RKO (cell line): ENCODE data around the gene PTPRK.
A peak's percentile ranks its signal among the peaks of the same experiment; 100 is the strongest.
"Not testable (repeated sequence)": the region's sequence is repeated elsewhere in the genome, so short reads cannot be mapped to it uniquely, and the experiment has no call there.

ENCODE experiments used
- DNase-seq: peaks from one replicate; pipeline ENCODE4 v3.0.0-alpha.2; 2016; ENCODE audit warnings: low spot score

The PTPRK gene

GRCh38 chr6:128439627-128440026 lies 80.8 kb downstream of the PTPRK start:
- no peak for DNase-seq

GRCh38 chr6:128438393-128438792 lies 82.0 kb downstream of the PTPRK start:
- no peak for DNase-seq

DNA sequence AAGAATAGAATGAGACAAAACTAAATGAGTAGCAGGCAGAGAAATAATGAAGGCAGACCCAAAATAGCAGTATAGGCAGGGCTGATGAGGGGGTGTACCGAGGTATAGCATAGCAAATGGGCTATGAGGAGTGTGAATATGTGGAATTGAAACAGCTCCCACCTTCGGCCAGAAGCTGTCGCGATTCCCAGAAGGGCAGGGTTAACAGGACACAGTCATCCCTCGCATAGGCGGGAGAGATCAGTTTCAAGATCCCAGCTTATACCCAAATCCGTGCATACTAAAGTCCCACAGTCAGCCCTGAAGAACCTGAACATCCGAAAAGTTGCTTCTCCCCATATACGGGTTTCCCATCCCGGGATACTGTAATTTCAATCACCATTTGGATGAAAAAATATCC lies 82.7 kb downstream of the PTPRK start:
- DNase-seq, result no peak

DNA sequence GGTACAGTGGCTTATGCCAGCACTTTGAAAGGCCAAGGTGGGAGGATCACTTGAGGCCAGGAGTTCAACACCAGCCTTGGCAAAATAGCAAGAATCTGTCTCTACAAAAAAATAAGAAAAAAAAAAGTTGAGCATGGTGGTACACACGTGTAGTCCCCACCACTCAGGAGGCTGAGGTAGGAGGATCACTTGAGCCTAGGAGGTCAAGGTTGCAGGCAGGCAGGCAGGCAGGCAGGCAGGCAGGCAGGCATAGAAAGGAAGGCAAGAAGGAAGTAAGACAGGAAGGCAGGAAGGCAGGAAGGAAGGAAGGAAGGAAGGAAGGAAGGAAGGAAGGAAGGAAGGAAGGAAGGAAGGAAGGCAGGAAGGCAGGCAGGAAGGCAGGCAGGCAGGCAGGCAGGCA lies 85.6 kb downstream of the PTPRK start:
- DNase-seq, result not testable (repeated sequence)

- peak; percentile 2 for DNase-seq
Measured at GRCh38 chr6:128432394-128432793, 88.0 kb downstream of the PTPRK start.

DNA sequence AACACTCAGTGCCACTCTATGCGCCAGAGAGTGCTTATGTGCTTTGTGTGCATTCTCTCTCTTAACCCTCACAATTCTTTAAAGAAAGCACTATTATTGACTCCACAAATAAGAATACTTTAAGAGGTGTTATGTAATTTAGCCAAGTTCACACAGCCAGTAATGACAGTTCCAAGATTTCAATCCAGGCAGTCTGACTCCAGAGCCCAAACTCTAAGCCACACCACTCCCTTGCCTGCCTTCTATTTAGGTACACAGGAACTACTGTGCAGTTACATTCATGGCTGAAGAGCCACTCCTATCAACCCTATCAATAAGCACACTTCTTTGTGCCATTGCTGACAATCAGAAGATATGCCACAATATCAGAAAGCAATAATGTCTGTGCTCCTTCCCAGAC lies 93.3 kb downstream of the PTPRK start:
- no peak for DNase-seq

- DNase-seq, result no peak
Measured at GRCh38 chr6:128425856-128426255, 94.5 kb downstream of the PTPRK start.

- DNase-seq, result no peak
Measured at GRCh38 chr6:128422871-128423270, 97.5 kb downstream of the PTPRK start.

- DNase-seq, result no peak
Measured at GRCh38 chr6:128422200-128422599, 98.2 kb downstream of the PTPRK start.

DNA sequence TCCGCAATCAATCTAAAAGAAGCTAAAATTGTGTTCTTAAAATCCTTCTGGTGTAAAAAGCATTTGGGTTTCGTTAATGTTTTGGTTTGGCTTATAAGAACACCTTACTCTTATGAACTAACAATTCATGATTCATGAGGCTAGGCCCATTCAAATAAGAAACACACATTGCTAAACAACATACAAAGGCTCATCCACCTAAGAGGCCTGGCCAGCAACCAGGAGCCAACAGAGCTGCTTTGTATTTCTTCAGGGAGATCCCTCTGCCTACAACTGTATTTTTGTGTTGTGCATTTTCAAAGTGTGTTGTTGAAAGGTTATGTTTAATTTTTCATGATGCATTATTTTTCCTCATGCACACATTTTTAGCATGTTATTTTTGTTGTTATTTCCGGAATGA lies 98.6 kb downstream of the PTPRK start:
- no peak for DNase-seq

- DNase-seq, result no peak
Measured at GRCh38 chr6:128417698-128418097, 102.7 kb downstream of the PTPRK start.

- no peak for DNase-seq
Measured at GRCh38 chr6:128415387-128415786, 105.0 kb downstream of the PTPRK start.

- DNase-seq, result no peak
Measured at GRCh38 chr6:128414943-128415342, 105.5 kb downstream of the PTPRK start.

DNA sequence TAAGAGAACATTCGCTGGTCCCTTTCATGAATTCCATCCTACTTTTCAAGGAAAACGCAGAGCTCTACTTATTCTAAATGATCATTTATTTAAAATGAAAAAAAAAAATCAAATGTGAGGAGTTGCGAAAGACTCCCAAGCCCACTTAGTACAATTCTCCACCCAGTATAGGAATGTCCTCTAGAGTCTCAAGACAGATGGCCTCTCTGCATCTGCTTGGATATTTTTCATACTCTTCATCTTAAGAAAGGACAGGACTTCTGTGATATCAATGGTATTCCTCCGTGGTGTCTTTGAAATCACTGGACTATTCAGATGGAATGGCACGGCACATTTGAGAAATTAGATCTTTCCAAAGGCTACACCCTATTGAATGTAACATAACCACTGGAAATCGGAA lies 107.1 kb downstream of the PTPRK start:
- DNase-seq, result no peak

DNA sequence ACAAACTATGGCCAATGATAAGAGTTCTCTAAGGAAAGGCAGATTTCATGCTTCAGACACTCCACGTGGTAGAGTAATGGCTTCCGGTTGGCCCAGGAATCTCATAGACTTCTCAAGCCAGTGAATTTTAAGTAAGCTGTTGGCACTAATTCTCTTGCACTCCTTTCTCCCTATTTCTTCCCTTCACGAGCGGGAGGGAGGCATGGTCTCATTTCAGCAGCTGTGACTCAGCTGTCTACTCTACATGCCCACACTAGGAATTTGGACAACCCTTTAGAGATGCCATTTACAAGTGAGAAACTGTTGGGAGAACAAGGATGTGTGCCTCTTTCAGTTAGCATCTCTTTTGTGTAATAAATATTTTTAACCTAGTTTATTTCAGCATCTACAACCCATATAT lies 107.7 kb downstream of the PTPRK start:
- no peak for DNase-seq

DNA sequence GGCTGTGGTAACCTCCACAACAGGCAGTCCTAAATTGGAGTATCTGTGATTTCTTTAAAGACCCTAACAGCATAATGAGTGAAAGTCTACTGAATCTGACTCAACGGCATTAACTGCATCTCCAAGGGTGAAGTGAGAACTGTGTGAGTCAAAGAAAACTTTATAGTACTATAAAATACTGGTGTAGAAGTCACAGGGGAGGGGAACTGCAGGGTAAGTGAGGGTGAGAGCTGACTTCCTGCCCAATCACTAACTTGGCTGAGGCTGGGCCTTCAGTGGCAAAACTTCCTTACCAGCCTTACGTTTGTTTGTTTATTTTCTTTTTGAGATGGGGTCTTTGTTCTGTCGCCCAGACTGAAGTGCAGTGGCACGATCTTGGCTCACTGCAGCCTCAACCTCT lies 109.8 kb downstream of the PTPRK start:
- no peak for DNase-seq

GRCh38 chr6:128409003-128409402 lies 111.4 kb downstream of the PTPRK start:
- no peak for DNase-seq

- DNase-seq, result no peak
Measured at GRCh38 chr6:128406453-128406852, 113.9 kb downstream of the PTPRK start.

DNA sequence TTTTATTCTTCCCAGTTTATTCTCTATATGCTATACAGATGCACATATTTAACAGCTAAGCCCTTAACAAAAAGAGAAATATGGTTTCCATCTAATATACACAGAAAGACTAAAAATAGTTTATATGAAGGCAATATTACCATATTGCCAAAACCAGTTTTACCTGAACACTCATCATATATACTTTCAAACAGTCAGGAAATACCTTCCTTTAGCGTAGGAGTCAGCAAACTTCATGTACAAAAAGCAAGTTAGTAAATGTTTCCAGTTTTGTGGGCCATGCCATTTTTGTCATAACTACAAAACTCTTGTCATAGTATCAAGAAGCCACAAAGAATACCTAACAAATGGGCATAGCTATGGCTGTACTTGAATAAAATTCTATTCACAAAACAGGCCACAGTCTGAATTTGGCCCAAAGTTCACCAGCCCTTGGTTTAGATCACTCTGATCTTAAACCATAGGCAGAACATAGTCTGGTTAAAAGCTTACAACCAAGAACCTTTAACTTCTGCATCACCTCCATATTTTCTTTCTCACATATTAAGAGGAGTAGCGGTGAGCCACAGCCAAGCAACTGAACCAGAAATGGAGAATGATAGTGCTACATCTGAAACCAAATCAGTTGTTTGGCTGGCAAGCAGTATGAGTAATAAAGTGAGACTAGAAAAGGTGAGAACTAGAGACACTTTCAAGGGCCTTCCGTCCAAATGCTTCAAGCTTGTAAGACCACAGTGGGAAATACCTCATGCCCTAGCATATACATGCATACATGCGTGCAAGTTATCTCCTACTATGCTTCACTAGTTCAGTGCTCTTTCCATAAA lies 116.6 kb downstream of the PTPRK start:
- DNase-seq, result no peak

- DNase-seq, result no peak
Measured at GRCh38 chr6:128400875-128401274, 119.5 kb downstream of the PTPRK start.

DNA sequence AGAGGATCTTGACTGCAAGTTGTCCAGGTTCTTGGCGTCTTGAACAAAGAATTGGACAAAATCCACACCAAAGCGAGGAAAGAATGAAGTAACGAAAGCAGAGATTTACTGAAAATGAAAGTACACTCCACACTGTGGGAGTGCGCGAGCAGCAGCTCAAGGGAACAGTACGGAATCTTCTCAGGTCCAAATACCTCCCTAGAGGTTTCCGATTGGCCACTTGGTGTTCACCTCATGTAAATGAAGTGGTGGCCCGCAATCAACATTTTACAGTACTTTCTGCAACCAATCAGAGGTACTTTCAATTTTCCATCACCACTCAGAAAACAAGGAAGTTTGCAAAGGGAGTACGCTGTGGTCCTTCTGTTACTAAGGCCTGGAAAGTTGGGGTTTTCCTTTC lies 122.4 kb downstream of the PTPRK start:
- peak; percentile 95 for DNase-seq

- DNase-seq, result no peak
Measured at GRCh38 chr6:128395596-128395995, 124.8 kb downstream of the PTPRK start.

GRCh38 chr6:128395188-128395587 lies 125.2 kb downstream of the PTPRK start:
- DNase-seq, result no peak

- DNase-seq, result no peak
Measured at GRCh38 chr6:128394167-128394566, 126.2 kb downstream of the PTPRK start.
